Stimulated activated CD4-positive, alpha-beta T cell treated with anti-CD3 and anti-CD28 coated beads, Interleukin-12 subunit alpha, Interleukin-12 subunit beta, amount 100 ng/mL, for 4 hours (primary cell): ENCODE measurements around the gene RIOK1.

Experiments
- DNase-seq: peaks from one replicate; pipeline ENCODE4 v3.0.0-alpha.2; 2020

Gene RIOK1

DNA sequence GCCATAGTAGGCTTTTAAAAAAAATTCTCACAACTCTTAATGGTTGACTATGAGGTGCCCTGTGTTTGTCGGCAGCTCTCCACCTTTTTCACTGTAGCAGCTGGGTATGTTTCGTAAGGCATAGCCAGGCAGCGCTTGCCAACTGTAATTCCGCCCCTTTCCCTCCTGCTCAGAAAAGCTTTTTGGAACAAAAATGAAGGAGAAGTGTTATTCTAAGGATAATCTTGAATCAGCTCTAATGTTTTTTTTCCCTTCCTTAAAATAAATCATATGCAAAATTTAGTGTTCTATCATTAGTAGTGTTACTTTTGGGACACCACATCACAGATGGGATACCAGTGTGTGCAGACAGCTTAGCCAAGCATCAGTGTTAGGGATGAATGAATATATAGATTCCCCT lies 21.2 kb downstream of the RIOK1 start:
- DNase-seq: no peak

DNA sequence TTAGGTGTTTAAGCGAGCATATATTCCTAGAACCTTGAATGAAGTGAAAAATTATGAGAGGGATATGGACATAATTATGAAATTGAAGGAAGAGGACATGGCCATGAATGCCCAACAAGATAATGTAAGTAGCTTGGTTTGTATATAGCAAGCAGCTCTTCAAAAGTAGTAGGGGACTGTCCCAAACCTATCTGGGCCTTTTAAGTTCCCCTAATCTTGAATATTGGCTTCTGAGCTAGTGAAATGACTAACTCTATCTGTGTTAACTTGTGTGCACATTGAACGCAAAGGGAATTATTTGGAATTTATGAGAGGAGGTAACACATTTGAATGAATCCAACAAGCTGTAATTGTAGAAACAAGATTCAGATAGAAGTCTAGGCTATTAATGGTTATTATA lies 21.7 kb downstream of the RIOK1 start:
- no peak for DNase-seq

DNA sequence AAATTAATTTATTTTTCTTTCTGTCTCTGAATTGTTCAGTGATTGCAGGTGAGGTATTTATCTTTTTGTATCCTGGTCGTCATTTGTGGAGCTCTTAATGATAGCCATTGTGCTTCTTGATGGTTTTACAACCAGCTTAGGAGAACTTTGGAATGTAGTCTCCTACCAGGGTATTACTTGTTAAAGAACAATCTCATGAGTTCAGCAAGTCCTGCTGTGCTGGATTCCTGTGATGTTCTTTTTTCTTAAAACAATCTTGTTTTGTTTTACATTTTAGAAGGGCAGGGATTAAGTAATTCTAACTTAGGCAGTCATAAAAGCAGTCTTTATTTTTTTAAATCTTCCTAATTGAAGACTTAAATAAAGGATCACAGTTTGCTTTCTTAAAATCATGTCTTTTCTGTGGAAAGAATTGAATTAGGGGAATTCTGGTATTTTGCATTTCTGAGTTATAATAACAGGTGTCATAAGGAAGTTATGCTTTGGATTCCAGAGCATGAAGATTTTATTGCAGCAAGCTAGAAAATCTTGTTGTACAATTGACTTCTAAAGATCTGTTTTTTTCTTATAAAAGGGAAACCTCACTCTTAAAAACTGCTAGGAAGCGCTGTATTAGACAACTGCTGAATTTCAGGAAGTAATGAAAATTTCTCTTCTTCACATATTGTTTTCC lies 23.7 kb downstream of the RIOK1 start:
- DNase-seq: no peak

DNA sequence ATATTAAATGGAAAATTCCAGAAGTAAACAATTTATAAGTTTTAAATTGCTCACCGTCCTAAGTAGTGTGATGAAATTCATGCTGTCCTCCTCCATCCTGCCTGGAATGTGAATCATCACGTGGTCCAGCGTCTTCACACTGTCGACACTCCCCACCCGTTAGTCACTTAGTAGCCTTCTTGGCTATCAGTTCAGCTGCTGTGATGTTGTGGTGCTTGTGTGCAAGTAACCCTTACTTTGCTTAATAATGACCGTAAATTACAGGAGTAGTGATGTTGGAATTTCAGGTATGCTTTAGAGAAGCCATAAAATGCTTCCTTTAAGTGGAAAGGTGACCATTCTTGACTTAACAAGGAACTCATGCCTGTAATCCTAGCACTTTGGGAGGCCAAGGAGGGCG lies 25.2 kb downstream of the RIOK1 start:
- no peak for DNase-seq

DNA sequence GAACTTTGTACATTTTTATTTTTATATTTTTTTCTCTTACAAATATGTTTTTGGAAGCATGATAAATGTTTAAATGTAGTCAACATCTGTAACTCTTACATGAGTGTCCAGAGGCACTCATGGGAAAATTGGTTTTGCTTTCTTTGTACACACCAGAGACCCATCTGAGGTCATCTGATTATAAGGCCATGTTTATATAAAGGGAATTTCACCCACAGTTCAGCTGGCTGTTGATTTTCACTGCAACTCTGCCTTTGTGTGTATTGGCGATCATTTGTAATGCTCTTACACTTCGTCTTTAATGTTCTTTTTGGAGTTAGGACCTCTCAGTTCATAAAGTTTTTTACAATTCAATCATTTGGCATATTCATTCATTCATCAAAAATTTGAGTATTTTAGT lies 28.1 kb downstream of the RIOK1 start:
- no peak for DNase-seq

DNA sequence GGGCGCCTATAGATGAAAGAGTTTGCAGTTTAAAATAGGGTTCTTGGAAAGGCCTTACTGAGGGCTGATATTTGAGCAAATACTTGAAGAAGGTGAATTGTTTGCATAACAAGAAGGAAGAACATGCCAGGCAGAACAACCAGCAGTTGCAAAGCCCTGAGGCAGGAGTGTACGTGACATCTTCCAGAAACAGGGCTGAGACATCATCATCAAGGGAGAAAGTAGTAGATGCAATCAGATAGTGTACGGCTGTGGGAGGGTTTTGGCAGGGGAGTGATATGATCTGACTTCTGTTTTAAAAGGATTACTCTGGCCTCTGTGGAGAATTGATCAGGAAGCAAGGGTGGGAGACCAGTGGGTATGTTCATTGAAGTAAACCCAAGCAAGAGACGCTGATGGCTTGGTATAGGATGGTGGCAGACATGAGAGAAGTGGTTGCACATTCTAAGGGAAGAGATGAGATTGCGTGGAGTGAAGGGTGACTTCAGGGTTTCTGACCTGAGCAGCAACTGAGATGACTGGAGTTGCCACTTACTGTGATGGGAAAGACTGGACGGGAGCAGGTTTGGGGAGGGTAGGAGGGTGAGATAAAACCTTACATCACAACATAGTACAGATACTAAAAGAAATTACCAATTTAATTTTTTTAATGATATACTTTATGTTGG lies 28.8 kb downstream of the RIOK1 start:
- no peak for DNase-seq

DNA sequence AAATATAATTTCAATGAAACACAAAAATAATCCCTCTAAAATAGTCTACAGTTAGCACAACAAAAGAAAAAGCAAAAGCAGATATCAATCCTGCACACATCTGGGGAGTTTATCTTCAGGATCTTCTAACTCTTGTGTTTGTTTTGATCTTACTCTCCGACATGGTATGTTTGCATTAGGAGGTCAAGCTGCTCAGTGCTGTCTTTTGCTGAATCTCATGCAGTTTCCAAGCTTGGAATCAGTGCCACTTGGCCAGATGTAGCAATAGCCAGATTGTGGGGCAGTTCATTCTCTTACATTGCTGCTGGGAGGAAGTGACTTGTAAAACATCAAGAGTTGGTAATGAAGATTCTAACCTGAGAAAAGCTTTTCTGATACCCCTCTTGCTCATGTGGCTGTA lies 29.5 kb downstream of the RIOK1 start:
- no peak for DNase-seq

DNA sequence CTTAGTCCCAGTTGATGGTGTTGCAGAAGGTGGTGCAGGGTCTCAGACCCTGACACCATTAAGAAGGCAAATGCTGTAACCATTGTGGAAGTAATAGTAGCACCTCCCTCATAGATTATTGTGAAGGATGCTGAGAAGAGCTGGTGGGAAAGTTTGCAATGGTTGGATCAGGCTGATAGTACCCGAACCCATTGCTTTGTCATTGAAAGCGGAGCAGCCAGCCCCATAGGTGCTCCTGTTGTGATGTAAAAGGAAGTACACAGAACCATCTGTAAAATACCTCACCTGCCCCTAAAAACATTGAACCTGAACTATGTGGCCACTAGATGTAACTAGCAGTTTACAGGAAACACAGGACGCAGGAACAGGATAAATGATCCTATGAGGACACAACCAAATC lies 31.5 kb downstream of the RIOK1 start:
- no peak for DNase-seq

DNA sequence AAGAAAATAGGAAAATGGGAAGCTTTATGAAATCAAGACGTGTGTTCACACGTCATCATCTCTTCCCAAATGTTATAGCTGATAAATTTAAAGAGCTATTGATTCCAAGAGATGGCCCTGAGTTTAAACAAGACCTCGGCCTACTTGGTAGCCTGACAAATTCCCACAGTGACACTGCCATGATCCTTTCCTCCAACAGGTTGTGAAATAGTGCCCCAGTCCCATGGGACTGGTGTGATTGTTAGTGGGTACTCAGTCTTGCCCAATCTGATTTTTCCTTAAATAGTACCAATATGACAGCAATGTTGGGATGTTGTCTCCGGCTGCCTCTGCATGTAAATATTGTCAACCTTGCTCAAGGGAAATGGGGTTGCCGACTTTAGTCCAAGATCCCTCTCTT lies 34.5 kb downstream of the RIOK1 start:
- no peak for DNase-seq

DNA sequence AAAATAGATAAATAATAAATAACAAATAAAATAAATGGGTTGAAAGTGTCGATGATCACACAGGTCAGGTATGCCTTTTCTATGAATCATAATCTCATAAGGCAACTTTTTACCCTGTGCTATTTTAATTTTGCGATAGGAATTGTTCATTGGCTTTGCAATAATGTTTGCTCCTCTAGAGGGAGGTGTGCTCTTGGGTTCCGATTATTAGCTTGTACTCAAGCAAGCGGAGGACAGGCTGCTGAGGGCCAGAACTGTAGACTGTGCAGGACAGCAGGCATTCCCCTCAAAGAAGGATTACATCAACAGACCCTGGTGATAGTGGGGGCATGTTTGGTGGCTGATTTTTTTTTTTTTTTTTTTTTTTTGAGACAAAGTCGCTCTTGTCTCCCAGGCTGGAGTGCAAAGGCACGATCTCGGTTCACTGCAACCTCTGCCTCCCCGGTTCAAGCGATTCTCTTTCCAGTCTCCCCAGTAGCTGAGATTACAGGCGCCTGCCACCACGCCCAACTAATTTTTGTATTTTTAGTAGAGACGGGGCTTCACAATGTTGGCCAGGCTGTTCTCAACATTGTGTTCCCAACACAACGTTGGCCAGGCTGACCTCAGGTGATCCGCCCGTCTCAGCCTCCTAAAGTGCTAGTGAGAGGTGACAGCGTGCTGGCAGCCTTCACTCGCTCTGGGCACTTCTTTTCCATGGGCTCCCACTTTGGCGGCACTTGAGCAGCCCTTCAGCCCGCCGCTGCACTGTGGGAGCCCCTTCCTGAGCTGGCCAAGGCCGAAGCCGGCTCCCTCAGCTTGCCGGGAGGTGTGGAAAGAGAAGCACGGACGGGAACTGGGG lies 35.6 kb downstream of the RIOK1 start:
- no peak for DNase-seq

DNA sequence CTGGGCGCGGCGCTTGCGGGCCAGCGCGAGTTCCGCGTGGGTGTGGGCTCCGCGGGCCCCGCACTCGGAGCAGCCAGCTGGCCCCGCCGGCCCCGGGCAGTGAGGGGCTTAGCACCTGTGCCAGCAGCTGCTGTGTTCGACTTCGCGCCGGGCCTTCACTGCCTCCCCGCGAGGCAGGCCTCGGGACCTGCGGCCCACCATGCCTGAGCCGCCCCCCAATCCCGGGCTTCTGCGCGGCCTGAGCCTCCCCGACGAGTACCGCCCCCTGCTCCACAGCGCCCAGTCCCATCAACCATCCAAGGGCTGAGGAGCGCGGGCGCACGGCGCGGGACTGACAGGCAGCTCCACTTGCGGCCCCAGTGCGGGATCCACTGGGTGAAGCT lies 36.2 kb downstream of the RIOK1 start:
- no peak for DNase-seq

DNA sequence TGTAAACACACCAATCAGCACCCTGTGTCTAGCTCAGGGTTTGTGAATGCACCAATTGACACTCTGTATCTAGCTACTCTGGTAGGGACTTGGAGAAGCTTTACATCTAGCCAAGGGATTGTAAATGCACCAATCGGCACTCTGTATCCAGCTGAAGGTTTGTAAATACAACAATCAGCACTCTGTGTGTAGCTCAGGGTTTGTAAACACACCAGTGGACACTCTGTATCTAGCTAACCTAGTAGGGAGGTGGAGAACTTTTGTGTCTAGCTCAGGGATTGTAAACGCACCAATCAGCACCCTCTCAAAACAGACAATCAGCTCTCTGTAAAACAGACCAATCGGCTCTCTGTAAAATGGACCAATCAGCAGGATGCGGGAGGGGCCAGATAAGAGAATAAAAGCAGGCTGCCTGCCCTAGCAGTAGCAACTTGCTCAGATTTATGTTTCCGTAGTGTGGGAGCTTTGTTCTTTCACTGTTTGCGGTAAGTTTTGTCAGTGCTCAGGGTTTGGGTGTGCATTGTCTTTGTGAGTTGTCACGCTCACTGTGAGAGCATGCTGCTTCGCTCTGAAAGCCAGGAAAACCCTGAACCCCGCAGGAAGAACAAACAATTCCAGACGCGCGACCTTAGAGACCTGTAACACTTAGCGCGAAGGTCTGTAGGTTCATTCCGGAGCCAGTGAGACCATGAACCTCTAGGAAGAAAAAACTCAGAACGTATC lies 37.0 kb downstream of the RIOK1 start:
- DNase-seq: no peak

DNA sequence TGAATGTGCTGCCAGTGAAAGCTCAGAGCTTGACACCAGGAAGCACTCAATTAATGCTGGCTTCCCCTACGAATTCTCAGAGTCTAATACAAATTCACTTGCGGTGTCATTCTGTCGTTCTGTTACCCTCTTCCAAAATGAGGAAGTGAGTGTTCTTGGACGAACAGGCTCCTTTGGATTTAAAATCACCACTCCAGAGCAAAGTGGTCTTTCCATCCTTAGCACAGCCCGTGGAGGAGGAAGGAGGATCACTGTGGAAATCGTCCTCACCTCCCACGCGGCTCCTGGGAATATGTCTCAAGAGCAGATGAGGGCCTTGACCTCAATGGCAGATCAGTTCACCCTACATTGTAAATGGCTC lies 41.7 kb downstream of the RIOK1 start:
- DNase-seq: no peak

DNA sequence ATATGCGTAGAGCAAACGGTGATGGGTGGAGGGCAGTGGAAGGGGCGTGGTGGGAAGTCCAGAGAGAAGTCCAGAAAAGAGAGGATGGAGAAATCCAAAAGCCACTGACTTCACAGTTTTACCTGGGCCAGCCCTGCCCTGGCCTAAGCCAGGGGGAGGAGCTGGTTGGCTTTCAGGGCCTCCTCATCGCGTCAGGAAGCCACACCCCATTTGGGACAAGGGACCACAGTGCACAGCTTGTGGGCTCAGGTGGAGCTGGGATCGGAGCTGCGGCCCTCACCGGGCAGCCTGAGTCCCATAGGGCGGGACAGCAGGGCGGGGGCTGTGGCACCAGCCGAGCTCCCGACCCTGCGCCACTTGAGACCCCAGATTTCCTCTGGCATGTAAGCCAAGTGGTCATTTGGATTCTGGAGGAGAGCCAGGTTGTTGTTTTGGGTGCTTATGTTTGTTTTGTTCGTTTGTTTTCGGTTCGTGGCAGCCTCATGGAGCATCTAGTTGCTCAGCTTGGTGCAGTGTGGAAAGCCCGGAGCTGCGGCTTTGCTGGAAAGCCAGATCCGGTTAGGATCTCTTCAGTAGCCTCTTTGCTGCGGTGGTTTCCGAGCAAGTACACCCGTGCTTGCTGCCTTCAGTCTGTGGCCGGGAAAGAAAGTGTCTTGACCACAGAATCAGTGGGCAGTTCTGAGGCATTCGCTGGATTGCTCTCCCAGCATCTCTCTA lies 42.2 kb downstream of the RIOK1 start:
- DNase-seq: no peak

DNA sequence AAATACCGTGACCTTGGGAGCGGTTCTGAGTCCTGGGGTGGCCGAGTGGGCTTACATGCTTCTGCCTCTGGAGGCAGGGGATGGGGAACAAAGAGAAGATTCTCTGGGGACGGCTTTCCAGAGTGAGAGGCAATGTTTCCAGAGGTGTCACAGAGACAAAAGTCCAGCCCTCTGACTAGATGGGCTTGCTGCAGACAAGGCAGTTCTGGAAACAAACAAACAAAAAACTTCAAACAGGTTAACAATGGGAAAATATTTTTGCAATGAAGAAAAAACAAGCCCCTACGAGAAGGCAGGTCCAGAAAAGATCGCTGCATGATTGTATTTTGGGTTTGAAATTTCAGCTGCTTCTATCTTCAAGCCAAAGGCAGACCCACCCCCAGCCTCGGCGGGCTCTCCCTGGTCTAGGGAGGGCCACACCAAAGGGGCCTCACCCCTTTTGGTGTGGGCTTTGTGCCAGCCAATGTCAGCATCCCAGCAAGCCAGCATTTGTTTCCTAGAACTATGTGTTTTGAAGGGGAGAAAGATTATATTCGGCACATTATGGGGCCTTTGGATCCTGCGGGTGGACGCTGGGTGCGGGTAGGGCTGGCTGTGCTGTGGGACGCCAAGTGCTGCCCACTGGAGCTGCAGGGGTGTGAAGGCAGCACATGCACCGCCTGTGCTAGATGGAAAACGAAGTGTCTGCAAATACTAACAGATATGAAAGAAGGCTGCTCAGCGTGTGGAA lies 42.9 kb downstream of the RIOK1 start:
- no peak for DNase-seq

DNA sequence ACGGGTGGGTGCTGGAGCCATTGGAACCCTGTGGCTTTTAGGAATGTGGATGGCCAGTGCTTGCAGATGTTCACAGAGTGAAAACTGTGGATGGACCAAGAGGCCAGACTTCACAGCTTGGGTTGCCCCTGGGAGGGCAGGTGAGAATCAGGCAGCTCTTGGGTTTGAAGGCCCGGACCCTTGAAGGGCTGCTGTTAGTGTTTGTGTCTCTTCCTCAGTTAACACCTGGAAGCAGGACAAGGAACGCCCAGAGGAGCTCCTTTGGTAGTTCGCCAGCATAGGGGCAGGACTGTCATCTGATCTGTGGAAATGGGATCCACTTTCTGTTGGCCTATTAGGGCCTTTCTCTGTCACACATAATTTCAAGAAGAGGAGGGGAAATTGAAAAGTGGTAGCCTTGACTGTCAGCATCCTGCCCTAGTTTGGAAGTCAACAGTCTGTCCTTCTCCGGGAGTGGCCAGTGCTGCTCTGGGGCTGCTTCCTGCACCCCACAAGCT lies 43.6 kb downstream of the RIOK1 start:
- no peak for DNase-seq

DNA sequence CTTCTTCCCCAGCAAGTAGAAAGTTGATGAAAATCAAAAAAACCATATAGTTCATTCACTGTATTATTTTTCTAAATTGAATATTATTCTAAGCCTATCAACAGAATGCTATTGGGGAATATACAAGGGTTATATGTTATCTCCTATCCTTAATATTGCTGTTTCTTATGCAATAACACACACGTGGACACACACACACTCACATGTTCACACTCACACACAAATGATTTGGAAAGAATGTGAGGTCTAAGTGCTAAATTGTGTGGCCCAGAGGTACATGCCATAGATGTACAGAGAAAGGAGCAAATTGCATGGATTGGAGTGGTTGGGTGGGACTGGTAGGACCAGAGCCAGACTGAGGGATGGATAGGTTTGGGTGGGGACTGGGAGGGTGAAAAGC lies 45.1 kb downstream of the RIOK1 start:
- DNase-seq: no peak

DNA sequence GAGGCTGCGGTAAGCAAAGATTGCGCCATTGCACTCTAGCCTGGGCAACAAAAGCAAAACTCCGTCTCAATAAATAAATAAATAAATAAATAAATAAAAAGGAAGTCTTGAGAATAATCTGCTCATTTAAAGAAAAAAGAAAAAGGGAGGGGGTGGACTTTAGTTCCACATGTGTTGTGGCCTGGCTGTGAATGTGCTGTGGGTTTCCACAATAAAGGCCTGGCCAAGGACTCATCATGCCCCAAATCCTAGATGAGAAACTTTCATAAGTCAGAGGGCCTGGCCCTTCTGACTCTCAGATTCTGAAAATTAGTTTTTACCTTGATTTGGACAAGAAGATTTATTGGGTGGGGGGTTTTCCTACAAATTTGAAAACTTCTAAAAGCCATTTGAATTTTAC lies 48.4 kb downstream of the RIOK1 start:
- no peak for DNase-seq

DNA sequence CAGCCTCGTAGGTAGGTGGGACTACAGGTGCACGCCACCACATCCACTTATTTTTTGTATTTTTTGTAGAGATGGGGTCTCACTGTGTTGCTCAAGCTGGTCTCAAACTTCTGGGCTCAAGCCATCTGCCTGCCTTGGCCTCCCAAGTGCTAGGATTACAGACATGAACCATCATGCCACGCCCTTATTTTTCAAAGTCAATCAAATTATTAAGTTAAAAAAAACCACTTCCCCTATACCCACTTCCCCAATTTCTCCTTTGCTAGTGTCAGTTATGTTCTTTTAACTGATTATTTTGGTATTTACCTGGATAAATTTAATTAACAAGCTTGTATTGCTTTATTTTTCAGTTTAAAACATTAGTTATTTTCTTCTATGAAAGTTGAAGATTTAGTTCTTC lies 49.6 kb downstream of the RIOK1 start:
- no peak for DNase-seq

DNA sequence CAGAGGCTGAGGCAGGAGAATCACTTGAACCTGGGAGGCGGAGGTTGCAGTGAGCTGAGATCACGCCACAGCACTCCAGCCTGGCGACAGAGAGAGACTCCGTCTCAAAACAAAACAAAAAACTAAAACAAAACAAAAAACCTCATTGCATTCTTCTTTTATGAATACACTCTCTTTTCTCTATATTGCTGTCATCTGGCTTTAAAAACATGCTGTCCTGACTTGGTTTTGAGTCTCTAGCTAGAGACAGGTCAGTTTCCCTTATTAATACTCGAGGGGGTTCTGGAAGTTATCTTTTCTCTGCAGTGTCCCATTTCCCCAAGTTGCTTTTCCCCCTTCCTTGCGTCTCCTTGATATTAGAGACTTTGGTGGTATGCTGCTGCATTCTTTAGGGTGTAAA lies 50.9 kb downstream of the RIOK1 start:
- no peak for DNase-seq

DNA sequence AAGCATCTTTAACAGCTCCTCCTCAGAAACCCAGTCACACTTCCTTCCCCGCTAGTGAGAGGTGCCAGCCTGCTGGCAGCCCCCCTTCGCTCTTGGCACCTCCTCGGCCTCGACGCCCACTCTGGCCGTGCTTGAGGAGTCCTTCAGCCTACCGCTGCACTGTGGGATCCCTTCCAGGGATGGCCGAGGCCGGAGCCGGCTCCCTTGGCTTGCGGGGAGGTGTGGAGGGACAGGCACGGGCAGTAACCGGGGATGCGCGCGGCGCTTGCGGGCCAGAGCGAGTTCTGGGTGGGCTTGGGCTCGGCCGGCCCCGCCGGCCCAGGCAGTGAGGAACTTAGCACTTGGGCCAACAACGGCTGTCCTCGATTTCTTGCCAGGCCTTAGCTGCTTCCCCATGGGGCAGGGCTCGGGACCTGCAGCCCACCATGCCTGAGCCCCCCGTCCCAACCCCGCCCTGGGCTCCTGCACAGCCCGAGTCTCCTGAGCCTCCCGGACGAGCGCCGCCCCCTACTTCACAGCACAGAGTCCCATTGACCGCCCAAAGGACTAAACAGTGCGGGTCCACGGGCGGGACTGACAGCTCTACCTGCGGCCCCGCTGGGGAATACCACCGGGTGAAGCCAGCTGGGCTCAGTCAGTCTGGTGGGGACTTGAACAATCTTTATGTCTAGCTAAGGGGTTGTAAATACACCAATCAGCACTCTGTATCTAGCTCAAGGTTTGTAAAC lies 51.6 kb downstream of the RIOK1 start:
- DNase-seq: no peak
